ENCODE data around the gene NDFIP2.

Gene NDFIP2

GRCh38 chr13:79457948-79458347 lies 23.0 kb upstream of the NDFIP2 start:
- TF ChIP-seq CTCF (IDR thresholded peaks at IDR 0.05) = no peak
- Histone ChIP-seq H3K4me3 (no peak overlapping the region), H3K27ac (no peak overlapping the region)
- no peak for DNase-seq (ENCODE audit: low spot score)

GRCh38 chr13:79458436-79458835 lies 22.5 kb upstream of the NDFIP2 start:
- no peak for DNase-seq (ENCODE audit: low spot score)
- H3K27ac ChIP-seq = no peak overlapping the region
- no peak for TF ChIP-seq CTCF (IDR thresholded peaks at IDR 0.05)
- no peak overlapping the region for H3K4me3 ChIP-seq

GRCh38 chr13:79459906-79460305 lies 21.0 kb upstream of the NDFIP2 start:
- no peak for DNase-seq (ENCODE audit: low spot score)
- no peak for TF ChIP-seq CTCF (IDR thresholded peaks at IDR 0.05)
- Histone ChIP-seq H3K4me3 (no peak overlapping the region), H3K27ac (no peak overlapping the region)

DNA sequence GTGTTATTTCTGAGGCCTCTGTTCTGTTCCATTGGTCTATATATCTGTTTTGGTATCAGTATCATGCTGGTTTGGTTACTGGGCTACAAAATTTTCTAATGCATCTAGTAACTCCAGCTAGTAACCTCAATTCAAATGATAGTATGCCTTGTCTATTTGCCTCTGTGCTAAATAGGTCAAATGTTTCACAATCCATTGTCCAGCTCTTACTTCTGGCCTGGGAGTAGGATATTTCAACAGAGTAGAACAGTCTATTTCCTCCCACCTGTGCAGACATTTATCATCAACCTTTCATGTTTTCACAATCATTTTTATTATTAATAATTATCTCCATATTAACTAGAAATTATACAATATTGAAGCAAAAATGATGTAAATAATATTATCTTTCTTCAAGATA lies 18.1 kb upstream of the NDFIP2 start:
- DNase-seq (ENCODE audit: low spot score) = no peak
- Histone ChIP-seq H3K4me3 (no peak overlapping the region), H3K27ac (no peak overlapping the region)
- TF ChIP-seq CTCF (IDR thresholded peaks at IDR 0.05) = no peak

DNA sequence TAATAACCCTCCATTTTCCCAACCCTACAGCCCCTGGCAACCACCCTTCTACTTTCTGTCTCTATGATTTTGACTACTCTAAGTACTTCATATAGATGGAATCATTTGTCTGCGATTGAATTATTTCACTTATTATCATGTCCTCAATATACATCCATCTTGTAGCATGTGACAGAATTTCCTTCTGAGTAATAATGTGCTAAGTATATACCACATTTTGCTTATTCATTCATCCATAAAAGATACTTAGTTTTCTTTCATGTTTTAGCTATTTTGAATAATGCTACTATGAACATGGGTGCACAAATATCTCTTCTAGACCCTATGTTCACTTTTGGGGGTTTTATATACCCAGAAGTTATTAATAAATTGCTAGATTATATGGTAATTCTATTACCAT lies 17.4 kb upstream of the NDFIP2 start:
- H3K4me3 ChIP-seq = no peak overlapping the region
- no peak for DNase-seq (ENCODE audit: low spot score)
- H3K27ac ChIP-seq = no peak overlapping the region
- TF ChIP-seq CTCF (IDR thresholded peaks at IDR 0.05) = no peak

DNA sequence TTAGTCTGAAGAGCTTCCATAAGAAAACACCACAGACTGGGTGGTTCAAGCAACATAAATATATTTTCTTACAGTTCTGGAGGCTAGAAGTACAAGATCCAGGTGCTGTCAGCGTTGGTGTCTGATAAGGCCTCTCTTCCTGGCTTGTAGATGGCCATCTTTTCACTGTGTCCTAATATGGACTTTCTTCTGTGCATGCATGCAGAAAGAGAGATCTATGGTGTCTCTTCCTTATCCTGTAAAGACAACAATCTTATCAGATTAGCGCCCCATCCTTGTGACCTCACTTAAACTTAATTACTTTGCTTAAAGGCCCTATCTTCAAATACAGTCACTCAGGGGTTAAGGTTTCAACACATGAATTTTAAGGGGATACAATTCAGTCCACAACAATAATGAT lies 14.1 kb upstream of the NDFIP2 start:
- no peak for DNase-seq (ENCODE audit: low spot score)
- Histone ChIP-seq H3K27ac (no peak overlapping the region), H3K4me3 (no peak overlapping the region)
- TF ChIP-seq CTCF (IDR thresholded peaks at IDR 0.05) = no peak

DNA sequence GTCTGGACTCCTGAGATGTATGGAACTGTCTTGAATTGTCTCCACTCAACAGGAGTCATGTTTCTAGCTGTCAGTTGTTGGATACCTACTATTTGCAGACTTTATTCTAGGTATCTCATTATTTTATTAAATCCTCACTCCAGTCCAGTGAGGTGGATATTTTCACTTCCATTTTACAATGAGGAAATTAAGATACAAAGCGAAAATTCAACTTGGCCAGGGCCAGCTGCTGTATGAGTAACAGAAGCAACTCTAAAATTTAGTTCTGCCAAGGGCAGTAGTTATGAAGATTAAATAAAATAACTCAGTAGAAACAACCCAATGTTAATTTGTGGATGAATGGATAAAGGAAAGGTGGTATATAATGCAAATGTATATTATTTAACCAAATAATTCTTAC lies 12.6 kb upstream of the NDFIP2 start:
- DNase-seq (ENCODE audit: low spot score) = no peak
- no peak for TF ChIP-seq CTCF (IDR thresholded peaks at IDR 0.05)
- H3K4me3 ChIP-seq = no peak overlapping the region
- no peak overlapping the region for H3K27ac ChIP-seq

Measured in coronary artery (tissue), 2 donors.